GM12892 (cell line): ENCODE data around the gene EMP2.

ENCODE experiments used
- POLR2A ChIP-seq: IDR thresholded peaks from 2 replicates; pipeline ENCODE4 v1.6.1; 2011; ENCODE audit warnings: low read depth, low read length, control low read depth
- TAF1 ChIP-seq: IDR thresholded peaks from 2 replicates; pipeline ENCODE4 v1.6.1; 2011; ENCODE audit warnings: low read depth, mild to moderate bottlenecking, control low read depth, low read length, borderline replicate concordance

DNA sequence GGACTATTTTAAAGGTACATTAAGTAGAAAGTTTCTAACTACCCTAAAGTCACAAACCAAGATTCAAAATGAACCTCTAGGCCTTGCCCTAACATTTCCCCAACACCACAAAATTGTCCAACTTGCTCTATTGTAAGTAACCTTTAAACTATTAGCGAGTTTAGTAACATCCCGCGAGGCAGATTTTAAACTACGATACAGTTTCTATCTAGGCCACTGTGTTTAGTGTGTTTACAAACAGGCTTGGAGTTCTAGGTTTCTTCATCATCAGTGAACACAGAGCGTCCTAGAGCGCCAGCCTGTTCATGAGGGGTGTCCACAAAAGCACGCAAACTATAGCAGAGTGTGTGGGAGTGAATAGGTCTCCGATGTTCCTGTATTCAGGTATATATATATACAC is 51.8 kb downstream of the EMP2 start:
- TF ChIP-seq TAF1 (no peak), POLR2A (no peak)
